Hepatocyte (in vitro differentiated cells): ENCODE results near the gene COL9A2. TPM values are rescaled to one million over a fixed set of nuclear protein-coding genes. Genes with fewer than 3 reads are reported as not detected.
A peak's percentile ranks its signal among the peaks of the same experiment; 100 is the strongest.

Experiments
- DNase-seq: peaks from one replicate; pipeline ENCODE4 v3.0.0-alpha.2; 2016; ENCODE audit warnings: low spot score
- H2AFZ ChIP-seq: fragments of 200-600 bp; sonication (generic); 2 replicates; pipeline ENCODE4 v1.6.0; 2016; ENCODE audit warnings: antibody characterized with exemption, mild to moderate bottlenecking
- H3K27ac ChIP-seq: fragments of 200-600 bp; sonication (generic); 2 replicates; pipeline ENCODE4 v1.5.1; 2016; ENCODE audit warnings: mild to moderate bottlenecking
- H3K27me3 ChIP-seq: fragments of 200-600 bp; sonication (generic); 2 replicates; pipeline ENCODE4 v1.6.1; 2016
- H3K36me3 ChIP-seq: fragments of 200-600 bp; sonication (generic); replicated peaks from 2 replicates; pipeline ENCODE4 v1.5.1; 2016; ENCODE audit warnings: low read depth; ENCODE audit not compliant: insufficient read depth
- H3K4me1 ChIP-seq: fragments of 200-600 bp; sonication (generic); 2 replicates; pipeline ENCODE4 v1.5.1; 2016; ENCODE audit warnings: mild to moderate bottlenecking, moderate library complexity; ENCODE audit not compliant: insufficient read depth
- H3K4me2 ChIP-seq: fragments of 200-600 bp; sonication (generic); 2 replicates; pipeline ENCODE4 v1.6.0; 2016
- H3K4me3 ChIP-seq: fragments of 200-600 bp; sonication (generic); 2 replicates; pipeline ENCODE4 v1.5.1; 2016; ENCODE audit warnings: mild to moderate bottlenecking
- H3K79me2 ChIP-seq: fragments of 200-600 bp; sonication (generic); 2 replicates; pipeline ENCODE4 v1.6.0; 2017; ENCODE audit warnings: mild to moderate bottlenecking
- H3K9me2 ChIP-seq: fragments of 200-600 bp; sonication (generic); replicated peaks from 2 replicates; pipeline ENCODE4 v1.6.0; 2017; ENCODE audit warnings: mild to moderate bottlenecking; ENCODE audit not compliant: insufficient read depth
- H3K9me3 ChIP-seq: fragments of 200-600 bp; sonication (generic); 2 replicates; pipeline ENCODE4 v1.5.1; 2016; ENCODE audit warnings: low read depth, mild to moderate bottlenecking
- H4K20me1 ChIP-seq: fragments of 200-600 bp; sonication (generic); 2 replicates; pipeline ENCODE4 v1.6.0; 2016; ENCODE audit warnings: mild to moderate bottlenecking; ENCODE audit not compliant: insufficient read depth, poor library complexity, severe bottlenecking
- EZH2 ChIP-seq: fragments of 200-600 bp; sonication (generic); IDR thresholded peaks from 2 replicates; pipeline ENCODE4 v1.6.1; 2016; ENCODE audit warnings: antibody characterized with exemption, mild to moderate bottlenecking, borderline replicate concordance
- EZH2phosphoT487 ChIP-seq: fragments of 200-600 bp; sonication (generic); IDR thresholded peaks from one replicate; pipeline ENCODE4 v1.6.1; 2018; ENCODE audit warnings: antibody characterized with exemption, mild to moderate bottlenecking, low read depth, moderate library complexity; ENCODE audit not compliant: unreplicated experiment, severe bottlenecking
- WGBS: methylation state at CpG from one replicate; pipeline ENCODE4 v1.1.6; 2016; ENCODE audit warnings: low lambda C conversion rate; ENCODE audit errors: missing lambda C conversion rate; 5-methylcytosine and 5-hydroxymethylcytosine counted together
- polyA plus RNA-seq: library from polyadenylated mRNA; unstranded; fragments of >200 nt; fragmentation: Nextera tagmentation; extraction: Ambion mirVana; gene quantifications from 2 replicates; pipeline ENCODE4 v1.2.1, GENCODE V29; 2016
- total RNA-seq: library from RNA; depleted of rRNA; stranded (reverse); fragments of >200 nt; gene quantifications from 2 replicates; pipeline ENCODE4 v1.2.3, GENCODE V29; 2014
- TF ChIP-seq, protein P1 (sequence below): fragments of 200-600 bp; sonication (generic); IDR thresholded peaks from 2 replicates; pipeline ENCODE4 v1.5.1; 2016; ENCODE audit warnings: antibody characterized with exemption, mild to moderate bottlenecking; ENCODE audit not compliant: poor library complexity

COL9A2 gene
- total and polyA plus RNA-seq, 2 experiments from 2014 or later = 20.6 to 24.9 TPM

DNA sequence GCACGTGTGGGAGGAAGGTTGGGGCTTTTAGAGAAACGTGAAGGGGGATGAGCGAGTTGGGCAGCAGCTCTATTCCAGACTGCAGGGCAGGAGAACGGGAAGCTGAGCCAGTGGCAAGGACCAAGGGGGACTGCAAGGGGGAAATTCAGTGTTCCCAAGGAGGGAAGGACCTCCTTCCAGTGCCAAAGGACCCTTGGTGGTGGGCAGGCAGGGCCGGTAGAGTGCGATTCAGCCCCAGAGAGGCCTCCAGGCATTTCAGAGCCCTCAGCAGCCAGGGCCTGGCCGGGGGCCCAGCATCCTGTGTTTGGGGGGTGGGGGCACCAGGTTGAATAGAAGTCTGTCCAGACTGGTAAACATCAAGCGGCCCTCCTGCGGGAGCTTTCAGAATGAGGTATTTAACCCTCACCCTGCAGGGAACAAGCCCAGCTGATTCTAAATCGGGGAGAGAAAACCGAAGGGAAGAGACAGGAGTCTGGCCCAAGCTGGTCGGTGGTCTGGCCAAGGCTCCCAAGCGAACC lies 2.3 kb downstream of the COL9A2 start:
- 38% methylated on average over 13 of the region's 13 CpGs for WGBS
- no peak for TF ChIP-seq EZH2phosphoT487
- no peak for TF ChIP-seq EZH2
- TF ChIP-seq, protein P1, sequence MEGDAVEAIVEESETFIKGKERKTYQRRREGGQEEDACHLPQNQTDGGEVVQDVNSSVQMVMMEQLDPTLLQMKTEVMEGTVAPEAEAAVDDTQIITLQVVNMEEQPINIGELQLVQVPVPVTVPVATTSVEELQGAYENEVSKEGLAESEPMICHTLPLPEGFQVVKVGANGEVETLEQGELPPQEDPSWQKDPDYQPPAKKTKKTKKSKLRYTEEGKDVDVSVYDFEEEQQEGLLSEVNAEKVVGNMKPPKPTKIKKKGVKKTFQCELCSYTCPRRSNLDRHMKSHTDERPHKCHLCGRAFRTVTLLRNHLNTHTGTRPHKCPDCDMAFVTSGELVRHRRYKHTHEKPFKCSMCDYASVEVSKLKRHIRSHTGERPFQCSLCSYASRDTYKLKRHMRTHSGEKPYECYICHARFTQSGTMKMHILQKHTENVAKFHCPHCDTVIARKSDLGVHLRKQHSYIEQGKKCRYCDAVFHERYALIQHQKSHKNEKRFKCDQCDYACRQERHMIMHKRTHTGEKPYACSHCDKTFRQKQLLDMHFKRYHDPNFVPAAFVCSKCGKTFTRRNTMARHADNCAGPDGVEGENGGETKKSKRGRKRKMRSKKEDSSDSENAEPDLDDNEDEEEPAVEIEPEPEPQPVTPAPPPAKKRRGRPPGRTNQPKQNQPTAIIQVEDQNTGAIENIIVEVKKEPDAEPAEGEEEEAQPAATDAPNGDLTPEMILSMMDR = no peak
- no peaks in the 10 kb centered on the region for H3K9me2 ChIP-seq
- peaks cover 15% of the 10 kb centered on the region for H3K4me1 ChIP-seq
- no peaks in the 10 kb centered on the region for H3K9me3 ChIP-seq
- H2AFZ ChIP-seq = peak overlapping the region; percentile 74
- no peaks in the 10 kb centered on the region for H3K79me2 ChIP-seq
- no peak for DNase-seq
- H3K4me3 ChIP-seq = peak overlapping the region; percentile 2
- no peaks in the 10 kb centered on the region for H4K20me1 ChIP-seq
- peak overlapping the region; percentile 89 for H3K27ac ChIP-seq
- peak overlapping the region; percentile 96 for H3K4me2 ChIP-seq
- H3K27me3 ChIP-seq = peaks cover 23% of the 10 kb centered on the region
- no peaks in the 10 kb centered on the region for H3K36me3 ChIP-seq

DNA sequence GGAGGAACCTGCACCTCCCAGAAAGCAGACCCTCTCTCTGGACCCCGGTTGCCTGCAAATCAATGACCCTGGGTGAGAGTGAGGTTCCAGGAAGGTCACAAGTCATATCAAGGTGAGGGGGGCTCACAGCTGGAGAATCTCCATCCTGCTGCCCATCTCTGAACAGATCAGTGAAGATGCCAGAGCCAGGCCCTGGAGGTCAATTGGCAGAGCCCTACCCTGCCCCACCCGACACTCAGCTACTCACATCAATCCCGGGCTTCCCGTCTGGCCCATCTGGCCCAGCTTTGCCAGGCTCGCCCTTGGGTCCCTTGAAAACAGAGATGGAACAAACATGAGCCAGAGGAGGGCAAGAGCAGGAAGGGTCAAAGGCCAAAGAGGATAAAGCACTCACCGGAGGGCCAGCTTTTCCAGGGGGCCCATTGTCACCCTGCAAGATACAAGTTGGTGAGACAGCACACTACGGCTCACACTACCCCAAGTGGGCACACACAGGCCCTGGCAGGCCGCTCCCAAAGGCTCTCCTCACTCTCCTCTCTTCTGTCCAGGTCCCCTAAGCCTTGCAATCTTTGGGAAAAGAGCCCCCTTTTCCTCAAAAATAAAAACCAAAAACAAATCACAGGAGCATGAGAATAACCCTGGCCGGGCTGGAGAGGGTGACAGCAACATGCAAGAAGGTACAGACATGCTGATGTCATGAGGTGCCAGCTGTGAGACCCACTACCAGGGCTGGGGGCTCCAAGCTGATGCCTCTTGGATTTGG lies 2.9 kb downstream of the COL9A2 start:
- Histone ChIP-seq H3K27ac (peak overlapping the region; percentile 89), H4K20me1 (no peaks in the 10 kb centered on the region), H3K36me3 (no peaks in the 10 kb centered on the region), H2AFZ (no peak overlapping the region), H3K79me2 (no peaks in the 10 kb centered on the region), H3K4me1 (peaks cover 15% of the 10 kb centered on the region), H3K9me3 (no peaks in the 10 kb centered on the region), H3K4me2 (peak overlapping the region; percentile 96), H3K9me2 (no peaks in the 10 kb centered on the region), H3K4me3 (no peak overlapping the region), H3K27me3 (peaks cover 23% of the 10 kb centered on the region)
- 88% methylated on average over 9 of the region's 9 CpGs for WGBS
- no peak for DNase-seq
- TF ChIP-seq, protein P1 = no peak
- TF ChIP-seq EZH2phosphoT487 = no peak
- no peak for TF ChIP-seq EZH2

DNA sequence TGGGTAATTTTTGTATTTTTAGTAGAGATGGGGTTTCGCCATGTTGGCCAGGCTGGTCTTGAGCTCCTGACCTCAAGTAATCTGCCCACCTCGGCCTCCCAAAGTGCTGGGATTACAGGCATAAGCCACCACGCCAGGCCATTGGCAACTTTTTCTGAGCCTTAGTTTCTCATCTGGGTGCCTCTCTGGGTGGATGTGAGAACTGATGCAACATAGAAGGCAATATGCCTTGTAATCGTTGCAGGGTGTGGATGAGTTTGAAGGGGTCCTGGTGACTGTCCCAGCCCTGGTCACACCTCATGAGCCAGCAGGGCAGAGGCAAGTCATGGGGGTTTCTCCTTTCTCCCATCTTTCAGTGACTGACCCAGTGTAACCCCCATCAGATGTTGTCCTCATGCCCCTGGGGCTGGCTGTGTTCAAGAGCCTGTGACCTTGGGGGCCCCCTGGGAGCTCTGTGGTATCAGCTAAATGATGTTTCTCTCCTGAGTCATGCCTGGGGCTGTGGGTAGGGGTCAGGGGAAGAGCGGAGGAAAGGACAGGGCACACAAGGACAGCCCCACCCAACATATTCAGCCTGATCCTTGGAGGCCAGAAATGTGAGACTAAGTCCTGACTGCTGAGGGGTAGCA lies 3.6 kb downstream of the COL9A2 start:
- no peak overlapping the region for H2AFZ ChIP-seq
- no peak overlapping the region for H3K27ac ChIP-seq
- no peak overlapping the region for H3K4me2 ChIP-seq
- DNase-seq = no peak
- TF ChIP-seq EZH2phosphoT487 (no peak), EZH2 (no peak)
- TF ChIP-seq, protein P1 = no peak
- 90% methylated on average over 5 of the region's 5 CpGs for WGBS
- no peaks in the 10 kb centered on the region for H3K9me2 ChIP-seq
- no peaks in the 10 kb centered on the region for H3K9me3 ChIP-seq
- H4K20me1 ChIP-seq = no peaks in the 10 kb centered on the region
- no peak overlapping the region for H3K4me3 ChIP-seq
- H3K79me2 ChIP-seq = no peaks in the 10 kb centered on the region
- H3K36me3 ChIP-seq = no peaks in the 10 kb centered on the region
- H3K27me3 ChIP-seq = peaks cover 23% of the 10 kb centered on the region
- H3K4me1 ChIP-seq = peaks cover 15% of the 10 kb centered on the region
